GM21529 (cell line): ENCODE measurements around the gene CLDN4.
"Not testable (repeated sequence)": the region's sequence is repeated elsewhere in the genome, so short reads cannot be mapped to it uniquely, and the experiment has no call there.

Experiments used
- ATAC-seq: cut with Tn5 transposase; IDR thresholded peaks from one replicate; pipeline ENCODE4 v1.9.1; 2021; ENCODE audit not compliant: unreplicated experiment

CLDN4 gene, protein sequence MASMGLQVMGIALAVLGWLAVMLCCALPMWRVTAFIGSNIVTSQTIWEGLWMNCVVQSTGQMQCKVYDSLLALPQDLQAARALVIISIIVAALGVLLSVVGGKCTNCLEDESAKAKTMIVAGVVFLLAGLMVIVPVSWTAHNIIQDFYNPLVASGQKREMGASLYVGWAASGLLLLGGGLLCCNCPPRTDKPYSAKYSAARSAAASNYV

DNA sequence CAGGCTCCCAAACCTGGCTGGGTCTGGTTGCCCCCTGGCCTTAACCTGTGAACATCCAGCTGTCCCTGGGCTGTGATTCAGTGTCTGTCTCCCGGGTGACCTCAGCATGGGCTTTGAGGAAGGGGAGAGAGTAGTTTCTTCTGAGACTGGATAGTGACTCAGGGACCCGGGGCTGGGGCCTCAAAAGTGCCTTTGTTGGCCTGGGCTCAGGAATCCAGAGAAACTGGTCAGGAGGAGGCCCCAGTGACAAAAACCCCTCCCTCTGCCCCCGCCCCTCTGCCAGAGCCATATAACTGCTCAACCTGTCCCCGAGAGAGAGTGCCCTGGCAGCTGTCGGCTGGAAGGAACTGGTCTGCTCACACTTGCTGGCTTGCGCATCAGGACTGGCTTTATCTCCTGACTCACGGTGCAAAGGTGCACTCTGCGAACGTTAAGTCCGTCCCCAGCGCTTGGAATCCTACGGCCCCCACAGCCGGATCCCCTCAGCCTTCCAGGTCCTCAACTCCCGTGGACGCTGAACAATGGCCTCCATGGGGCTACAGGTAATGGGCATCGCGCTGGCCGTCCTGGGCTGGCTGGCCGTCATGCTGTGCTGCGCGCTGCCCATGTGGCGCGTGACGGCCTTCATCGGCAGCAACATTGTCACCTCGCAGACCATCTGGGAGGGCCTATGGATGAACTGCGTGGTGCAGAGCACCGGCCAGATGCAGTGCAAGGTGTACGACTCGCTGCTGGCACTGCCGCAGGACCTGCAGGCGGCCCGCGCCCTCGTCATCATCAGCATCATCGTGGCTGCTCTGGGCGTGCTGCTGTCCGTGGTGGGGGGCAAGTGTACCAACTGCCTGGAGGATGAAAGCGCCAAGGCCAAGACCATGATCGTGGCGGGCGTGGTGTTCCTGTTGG, at the start of gene CLDN4:
Gene CLDN4 (plus strand): TSS at position 316 of the 903 bp plus-strand sequence. CDS start 206 bp downstream, at position 522.
- no peak for ATAC-seq

DNA sequence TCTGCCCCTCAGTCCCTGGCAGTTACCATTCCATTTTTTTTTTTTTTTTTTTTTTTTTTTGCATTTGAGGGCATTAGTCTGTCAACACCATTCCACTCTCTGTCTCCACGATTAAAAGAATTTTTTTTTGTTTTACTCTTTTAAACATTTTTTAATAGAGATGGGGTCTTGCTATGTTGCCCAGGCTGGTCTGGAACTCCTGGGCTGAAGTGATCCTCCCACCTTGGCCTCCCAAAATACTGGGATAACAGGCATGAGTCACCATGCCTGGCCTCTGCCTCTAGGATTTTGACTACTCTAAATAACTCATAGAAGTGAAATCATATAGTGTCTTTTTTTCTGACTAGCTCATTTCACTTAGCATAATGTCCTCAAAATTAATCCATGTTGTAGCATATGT, 44.2 kb upstream of the CLDN4 start:
- no peak for ATAC-seq

DNA sequence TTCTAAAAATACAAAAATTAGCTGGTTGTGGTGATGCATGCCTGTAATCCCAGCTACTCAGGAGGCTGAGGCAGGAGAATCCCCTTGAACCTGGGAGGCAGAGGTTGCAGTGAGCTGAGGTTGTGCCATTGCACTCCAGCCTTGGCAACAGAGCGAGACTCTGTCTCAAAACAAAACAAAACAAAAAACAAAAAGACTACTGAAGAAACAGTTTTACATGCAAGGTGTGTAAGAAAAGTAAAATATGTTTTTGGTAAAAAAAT, 43.1 kb upstream of the CLDN4 start:
- not testable (repeated sequence) for ATAC-seq

DNA sequence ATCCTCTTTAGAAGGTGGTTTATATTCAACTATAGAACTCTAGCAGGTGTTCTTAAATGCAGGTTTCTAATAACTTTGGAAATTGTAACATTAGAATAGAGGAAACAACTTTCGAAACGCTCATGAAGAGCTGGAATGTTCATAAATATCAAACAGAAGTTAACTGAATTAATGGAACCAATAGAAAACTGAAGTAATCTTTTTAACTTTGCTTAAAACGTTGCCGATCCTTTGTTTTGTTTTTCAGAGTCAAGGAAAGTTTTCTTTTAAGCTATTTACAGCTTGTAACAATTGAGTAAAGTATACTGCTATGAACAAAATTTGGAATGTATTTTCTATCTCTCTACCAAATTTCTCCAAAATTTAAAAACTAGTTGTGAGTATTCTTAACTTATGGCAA, 41.7 kb upstream of the CLDN4 start:
- ATAC-seq, result no peak

DNA sequence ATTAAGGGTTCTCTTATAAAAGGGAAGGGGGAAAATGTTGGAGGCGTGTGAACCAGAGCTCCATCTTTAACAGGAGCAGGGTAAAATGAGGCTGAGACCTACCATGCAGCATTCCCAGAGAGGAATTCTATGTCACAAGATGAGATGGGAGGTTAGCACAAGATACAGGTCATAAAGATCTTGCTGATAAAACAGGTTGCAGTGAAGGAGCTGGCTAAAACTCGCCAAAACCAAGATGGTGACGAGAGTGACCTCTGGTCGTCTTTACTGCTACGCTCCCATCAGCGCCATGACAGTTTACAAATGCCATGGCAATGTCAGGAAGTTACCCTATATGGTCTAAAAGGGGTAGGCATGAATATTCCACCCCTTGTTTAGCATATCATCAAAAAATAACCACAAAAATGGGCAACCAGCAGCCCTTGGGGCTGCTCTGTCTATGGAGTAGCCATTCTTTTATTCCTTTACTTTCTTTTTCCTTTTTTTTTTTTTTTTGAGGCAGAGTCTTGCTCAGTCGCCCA, 39.6 kb upstream of the CLDN4 start:
- not testable (repeated sequence) for ATAC-seq

DNA sequence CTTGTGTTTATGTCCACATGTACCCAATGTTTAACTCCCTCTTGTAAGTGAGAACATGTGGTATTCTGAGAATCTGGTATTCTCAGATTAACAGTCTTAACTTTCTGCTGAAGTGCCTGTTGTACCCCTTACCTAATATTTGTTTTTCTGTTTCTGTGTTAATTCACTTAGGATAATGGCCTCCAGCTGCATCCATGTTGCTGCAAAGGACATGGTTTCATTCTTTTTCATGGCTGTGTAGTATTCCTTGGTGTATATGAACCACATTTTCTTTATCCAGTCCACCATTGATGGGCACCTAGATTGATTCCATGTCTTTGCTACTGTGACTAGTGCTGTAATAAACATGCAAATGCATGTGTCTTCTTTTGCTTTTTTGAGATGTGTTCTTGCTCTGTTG, 35.6 kb upstream of the CLDN4 start:
- ATAC-seq, result not testable (repeated sequence)

DNA sequence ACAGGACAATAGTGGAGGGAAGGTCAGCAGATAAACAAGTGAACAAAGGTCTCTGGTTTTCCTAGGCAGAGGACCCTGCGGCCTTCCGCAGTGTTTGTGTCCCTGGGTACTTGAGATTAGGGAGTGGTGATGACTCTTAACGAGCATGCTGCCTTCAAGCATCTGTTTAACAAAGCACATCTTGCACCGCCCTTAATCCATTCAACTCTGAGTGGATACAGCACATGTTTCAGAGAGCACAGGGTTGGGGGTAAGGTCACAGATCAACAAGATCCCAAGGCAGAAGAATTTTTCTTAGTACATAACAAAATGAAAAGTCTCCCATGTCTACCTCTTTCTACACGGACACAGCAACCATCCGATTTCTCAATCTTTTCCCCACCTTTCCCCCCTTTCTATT, 34.1 kb upstream of the CLDN4 start:
- not testable (repeated sequence) for ATAC-seq

DNA sequence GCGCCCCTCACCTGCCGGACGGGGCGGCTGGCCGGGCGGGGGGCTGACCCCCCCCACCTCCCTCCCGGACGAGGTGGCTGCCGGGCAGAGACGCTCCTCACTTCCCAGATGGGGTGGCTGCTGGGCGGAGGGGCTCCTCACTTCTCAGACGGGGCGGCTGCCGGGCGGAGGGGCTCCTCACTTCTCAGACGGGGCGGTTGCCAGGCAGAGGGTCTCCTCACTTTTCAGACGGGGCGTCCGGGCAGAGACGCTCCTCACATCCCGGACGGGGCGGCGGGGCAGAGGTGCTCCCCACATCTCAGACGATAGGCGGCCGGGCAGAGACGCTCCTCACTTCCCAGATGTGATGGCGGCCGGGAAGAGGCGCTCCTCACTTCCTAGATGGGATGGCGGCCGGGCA, 33.6 kb upstream of the CLDN4 start:
- ATAC-seq, result not testable (repeated sequence)

DNA sequence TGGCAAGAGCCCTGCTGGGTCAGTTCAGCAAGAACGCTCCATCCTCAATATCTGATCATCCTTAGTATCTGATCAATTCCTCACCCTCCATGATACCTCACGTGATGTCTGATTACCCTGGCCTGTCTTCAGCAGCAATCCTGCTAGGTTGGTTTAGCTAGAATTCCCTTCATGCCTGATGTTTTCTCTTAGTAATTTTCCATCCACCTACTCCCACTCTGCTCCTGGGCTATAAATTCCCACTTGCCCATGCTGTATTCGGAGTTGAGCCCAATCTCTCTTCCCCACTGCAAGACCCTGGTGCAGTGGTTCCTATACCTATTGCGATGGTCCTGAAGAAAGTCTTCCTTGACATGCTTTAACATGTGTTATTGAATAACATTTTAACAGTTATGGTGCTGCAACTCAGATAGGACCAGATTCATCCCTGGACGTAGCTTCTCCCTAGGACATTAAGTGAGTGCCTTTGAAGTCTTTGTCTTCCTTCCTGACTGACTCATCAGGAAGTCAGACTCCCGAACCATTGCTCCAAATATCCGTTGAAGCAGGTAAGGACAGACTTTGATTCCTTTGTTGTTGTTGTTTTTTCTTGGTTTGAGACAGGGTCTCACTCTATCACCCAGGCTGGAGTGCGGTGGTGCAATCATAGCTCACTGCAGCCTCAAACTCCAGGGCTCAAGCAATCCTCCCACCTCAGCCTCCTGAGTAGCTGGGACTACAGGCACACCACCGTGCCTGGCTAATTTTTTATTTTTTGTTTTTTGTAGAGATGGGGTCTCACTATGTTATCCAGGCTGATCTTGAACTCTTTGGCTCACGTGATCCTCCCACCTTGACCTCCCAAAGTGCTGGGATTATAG, 31.3 kb upstream of the CLDN4 start:
- no peak for ATAC-seq

DNA sequence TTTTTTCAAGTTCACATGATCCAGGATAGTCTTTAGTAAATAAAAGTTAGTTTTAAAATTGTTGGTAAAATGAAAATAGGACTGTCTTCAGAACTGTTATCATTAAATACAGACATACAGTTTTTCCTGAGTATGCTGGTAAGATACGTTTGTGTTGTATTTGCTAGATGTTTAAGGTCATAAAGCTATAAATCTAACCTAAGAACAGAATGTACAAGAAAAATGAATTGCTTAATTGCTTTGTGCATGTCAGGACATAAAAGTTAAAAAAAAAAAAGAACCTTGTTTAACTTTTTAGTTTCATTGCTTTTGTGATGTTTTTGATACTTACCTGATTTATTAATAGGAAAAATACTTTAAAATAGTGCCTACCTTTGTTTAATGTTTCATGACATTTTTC, 29.2 kb upstream of the CLDN4 start:
- no peak for ATAC-seq

DNA sequence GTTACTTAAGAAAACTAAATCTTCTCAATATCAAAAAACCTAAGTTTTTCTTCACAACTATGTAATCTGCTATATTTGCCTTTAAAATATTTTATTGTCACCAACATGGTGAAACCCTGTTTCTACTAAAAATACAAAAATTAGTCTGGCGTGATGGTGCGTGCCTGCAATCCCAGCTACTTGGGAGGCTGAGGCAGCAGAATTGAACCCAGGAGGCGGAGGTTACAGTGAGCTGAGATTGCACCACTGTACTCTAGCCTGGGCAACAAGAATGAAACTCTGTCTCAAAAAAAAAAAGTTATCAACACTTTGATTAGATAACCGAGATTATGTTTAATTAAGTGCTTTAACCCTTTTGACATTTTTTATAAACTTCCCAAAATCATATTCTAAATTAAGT, 28.3 kb upstream of the CLDN4 start:
- ATAC-seq, result no peak

DNA sequence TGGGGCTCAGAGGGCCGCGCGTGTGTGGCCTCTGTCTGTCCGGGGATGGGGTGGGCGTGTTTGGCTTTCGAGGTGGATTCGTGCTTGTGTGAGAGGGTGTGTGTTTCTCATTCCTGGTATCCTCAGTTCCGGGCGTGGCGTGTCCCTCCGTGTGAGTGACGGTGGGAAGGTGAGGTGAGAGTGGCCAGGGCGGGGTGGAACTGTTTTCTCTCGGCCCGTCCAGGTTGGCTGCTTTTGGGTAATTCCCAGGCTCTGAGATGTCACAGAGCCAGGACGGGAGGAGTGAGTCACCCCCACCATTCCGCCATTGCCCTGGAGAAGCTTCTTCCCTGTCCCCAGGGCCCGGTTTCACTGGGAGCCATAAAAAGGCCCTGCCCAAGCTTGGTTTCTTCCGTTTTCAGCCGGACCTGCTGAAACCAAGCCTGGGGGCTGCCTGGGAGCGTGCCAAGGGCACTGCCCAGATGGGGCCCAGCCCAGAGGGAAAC, 21.3 kb upstream of the CLDN4 start:
- no peak for ATAC-seq

DNA sequence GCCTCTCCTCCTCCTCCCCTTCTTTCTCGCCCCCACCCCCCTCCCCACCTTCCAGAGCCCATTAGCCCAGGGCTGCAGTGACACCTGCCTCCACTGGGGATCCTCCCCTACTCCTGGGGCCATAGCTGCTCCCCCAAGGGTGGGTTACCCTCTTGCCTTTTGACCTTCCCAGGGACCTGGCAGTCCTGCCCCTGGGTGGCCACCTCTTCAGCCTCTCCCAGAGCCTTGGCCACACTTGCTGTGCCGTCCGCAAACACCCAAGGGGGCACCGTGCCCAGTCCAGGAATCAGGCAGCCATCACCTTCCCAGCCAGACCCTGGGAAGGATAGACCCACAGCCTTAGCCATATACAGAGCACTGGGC, 19.8 kb upstream of the CLDN4 start:
- ATAC-seq, result no peak

DNA sequence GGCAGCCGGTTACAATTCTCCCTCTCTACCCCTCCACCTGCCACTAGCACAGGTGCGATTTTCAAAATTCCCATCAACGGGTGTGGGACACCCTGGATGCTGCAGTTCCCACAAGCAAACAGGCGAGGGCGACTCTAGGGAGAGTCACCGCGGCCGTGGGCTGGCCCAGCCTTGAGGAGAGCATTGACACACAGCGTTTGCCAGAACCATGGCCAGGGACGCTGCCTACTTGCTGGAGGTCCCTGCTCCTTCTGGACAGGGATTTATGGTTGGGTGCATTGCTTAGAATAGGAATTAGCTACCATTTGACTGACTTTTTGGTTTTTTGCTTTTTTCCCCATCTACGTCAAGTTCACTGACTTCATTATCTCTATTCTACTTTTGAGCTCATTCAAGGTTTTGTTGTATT, 19.0 kb upstream of the CLDN4 start:
- peak; percentile 62 for ATAC-seq

DNA sequence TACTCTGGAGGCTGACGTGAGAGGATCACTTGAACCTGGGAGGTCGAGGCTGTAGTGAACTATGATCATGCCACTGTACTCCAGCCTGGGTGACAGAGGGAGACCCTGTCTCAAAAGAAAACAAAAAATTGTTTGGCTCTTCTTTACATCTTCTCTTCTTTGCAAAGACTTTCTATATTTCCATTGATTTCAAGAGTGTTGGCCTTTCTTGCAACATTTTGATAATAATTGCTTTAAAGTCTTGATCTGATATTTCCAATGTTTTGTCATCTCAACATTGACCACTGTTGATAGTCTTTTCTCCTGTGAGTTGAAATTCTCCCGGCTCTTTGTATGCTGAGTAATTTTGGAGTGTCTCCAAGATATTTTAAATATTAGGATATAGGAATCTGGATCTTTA, 17.8 kb upstream of the CLDN4 start:
- no peak for ATAC-seq

DNA sequence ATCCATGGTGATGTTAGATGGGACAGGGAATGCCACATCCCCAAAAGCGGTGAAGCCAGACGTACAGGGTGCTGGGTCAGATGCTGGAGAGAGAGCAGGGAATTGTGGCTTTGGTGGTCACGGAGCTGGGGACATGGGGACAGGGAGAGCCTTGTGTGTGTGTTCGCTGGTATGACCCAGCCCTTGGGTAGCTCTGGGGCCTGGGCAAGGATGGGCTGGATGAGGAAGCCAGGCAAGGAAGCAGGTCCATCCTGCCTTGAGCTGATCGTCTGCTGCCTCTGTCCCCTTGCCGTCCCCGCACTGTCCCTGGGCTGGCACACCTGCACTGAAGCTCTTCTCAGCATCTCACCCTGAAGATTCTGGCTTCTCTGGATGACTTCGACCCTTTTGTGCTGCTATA, 15.4 kb upstream of the CLDN4 start:
- no peak for ATAC-seq

DNA sequence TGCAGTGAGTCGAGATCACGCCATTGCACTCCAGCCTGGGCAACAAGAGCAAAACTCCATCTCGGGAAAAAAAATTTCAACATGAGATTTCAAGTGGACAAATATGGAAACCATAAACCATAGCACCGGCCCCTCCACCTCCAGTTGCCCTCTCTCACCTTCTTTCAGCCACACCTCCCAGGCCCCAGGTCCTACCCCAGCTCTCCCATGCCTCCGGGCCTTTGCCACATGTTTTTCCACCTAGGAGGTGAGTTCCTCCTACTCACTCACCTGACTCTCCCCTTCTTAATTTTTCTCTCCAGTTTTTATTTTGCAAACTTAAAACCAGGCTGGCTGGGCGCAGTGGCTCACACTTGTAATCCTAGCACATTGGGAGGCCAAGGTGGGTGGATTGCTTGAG, 13.7 kb upstream of the CLDN4 start:
- ATAC-seq, result no peak

DNA sequence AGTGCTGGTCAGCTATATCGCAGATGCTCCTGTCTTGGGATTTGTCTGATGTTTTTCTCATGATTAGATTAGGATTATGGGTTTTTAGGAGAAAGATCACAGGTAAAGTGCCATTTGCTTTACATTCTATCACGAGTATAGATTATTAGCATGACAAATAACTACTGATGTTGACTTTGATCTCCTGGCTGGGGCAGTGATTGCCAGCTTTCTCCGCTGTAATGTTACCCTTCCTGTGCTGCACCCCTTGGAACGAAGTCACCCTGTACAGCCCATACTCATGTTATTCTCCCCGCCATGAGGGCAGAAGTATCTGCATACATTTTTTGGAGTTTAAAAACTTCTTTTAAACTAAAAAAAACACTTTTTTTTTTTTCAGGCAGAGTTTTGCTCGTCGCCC, 10.8 kb upstream of the CLDN4 start:
- no peak for ATAC-seq

DNA sequence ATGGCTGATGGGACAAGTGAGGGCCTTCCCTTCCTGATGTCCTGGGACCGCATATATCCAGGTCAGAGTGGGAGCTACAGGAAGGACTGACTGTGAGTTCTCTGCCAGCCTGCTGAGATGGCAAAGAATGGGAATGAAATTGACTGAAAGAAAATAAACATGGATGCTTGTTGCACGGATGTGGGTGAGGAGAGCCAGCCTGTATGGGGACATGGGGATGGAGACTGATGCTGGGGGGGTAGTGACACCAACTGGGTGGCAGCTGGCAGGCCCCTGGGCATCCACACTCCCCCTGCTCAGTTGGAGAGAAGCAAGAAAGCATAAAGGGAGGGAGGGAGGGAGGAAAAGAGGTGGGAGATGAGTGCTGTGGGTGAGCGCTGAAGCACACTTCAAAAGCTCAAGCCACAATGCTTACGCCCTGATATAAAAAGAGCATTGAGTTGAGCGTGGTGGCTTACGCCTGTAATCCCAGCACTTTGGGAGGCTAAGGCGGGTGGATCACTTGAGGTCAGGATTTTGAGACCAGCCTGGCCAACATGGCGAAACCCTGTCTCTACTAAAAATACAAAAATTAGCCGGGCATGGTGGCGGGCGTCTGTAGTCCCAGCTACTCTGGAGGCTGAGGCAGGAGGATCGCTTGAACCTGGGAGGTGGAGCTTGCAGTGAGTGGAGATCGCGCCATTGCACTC, 9.1 kb upstream of the CLDN4 start:
- not testable (repeated sequence) for ATAC-seq

DNA sequence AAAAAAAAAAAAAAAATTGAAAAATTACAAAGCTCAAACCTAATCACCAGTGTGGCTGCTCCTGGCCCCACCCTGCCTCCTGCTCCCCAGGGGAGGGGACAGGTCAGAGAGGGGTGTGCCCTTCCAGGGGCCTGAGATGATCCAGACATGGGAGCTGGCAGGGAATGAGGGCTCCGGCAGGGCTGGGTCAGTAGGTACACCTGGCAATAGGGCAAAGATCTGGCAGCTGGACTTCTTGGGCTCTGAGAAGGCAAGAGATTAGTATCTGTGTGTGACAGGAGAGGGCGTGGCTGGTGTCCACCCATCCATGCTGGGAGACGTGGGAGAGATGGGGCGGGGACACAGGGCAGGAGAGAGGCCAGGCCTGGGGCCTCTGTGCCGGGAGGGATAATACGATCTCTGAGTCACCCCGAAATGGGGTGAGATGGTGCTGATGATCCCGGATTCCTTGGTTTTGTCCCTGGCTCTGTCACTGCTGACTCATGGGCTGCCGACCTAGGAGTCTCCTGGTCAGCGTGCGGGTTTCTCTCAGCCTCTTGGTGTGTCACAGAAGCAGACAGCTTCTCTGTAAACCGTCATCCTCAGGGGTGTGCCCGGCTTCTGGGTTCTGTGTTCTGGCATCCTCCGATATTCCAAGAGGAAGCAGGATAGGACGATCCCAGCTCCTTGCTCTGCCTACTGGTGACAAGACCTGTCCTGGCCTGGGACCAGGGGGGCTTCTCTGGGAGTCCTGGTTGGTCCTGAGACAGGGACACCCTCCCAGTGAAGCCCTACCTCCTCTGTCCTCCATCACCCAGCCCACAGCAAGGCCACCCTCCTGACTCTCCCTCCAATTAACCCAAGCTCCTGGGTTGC, 8.2 kb upstream of the CLDN4 start:
- no peak for ATAC-seq
